PC-3 (cell line): ENCODE results near the gene MARCKSL1. TPM values are rescaled to one million over a fixed set of nuclear protein-coding genes. Genes with fewer than 3 reads are reported as not detected.
A peak's percentile ranks its signal among the peaks of the same experiment; 100 is the strongest.

Source experiments
- ATAC-seq: fragments of 200-7000 bp; cut with Tn5 transposase; 2 replicates; pipeline ENCODE4 v1.9.1; 2020; ENCODE audit warnings: mild to moderate bottlenecking, moderate library complexity
- BruUV-seq: library from RNA; stranded (reverse); fragments of 400-500 nt; replicated peaks from 2 replicates; lab custom pipeline; 2021; lab: Mats Ljungman, UMichigan
- CTCF ChIA-PET: fragments of 300-600 bp; sonication (Branson Sonifier 250); formaldehyde crosslinking; loops from one replicate; lab custom pipeline; 2022; ENCODE audit warnings: antibody characterized with exemption; lab: Charles Lee
- POLR2A ChIA-PET: fragments of 300-600 bp; sonication (Branson Sonifier 250); formaldehyde crosslinking; loops from one replicate; lab custom pipeline; 2022; ENCODE audit warnings: antibody characterized with exemption; ENCODE audit not compliant: unreplicated experiment; lab: Charles Lee
- DNase-seq: peaks from one replicate; pipeline ENCODE4 v3.0.0-alpha.2; 2015
- H2AFZ ChIP-seq: fragments of 300-600 bp; sonication (generic); 2 replicates; pipeline ENCODE4 v1.6.0; 2016; ENCODE audit warnings: antibody characterized with exemption, low read length
- H3F3A ChIP-seq: fragments of 300-600 bp; sonication (generic); one replicate; pipeline ENCODE4 v1.6.0; 2017; ENCODE audit warnings: antibody characterized with exemption, low read length, control low read depth, mild to moderate bottlenecking; ENCODE audit not compliant: unreplicated experiment
- H3K27ac ChIP-seq: fragments of 300-600 bp; sonication (generic); 2 replicates; pipeline ENCODE4 v1.5.1; 2016; ENCODE audit warnings: mild to moderate bottlenecking, low read length
- H3K27me3 ChIP-seq: fragments of 300-600 bp; sonication (generic); 2 replicates; pipeline ENCODE4 v1.6.1; 2016; ENCODE audit warnings: low read length, mixed read lengths
- H3K36me3 ChIP-seq: fragments of 300-600 bp; sonication (generic); 2 replicates; pipeline ENCODE4 v1.6.1; 2016; ENCODE audit warnings: low read depth, mixed run types, low read length, mixed read lengths
- H3K4me1 ChIP-seq: fragments of 300-600 bp; sonication (generic); 2 replicates; pipeline ENCODE4 v1.5.1; 2016; ENCODE audit warnings: low read length; ENCODE audit not compliant: insufficient read depth
- H3K4me2 ChIP-seq: fragments of 300-600 bp; sonication (generic); 2 replicates; pipeline ENCODE4 v1.6.0; 2016; ENCODE audit warnings: low read length
- H3K4me3 ChIP-seq: fragments of 300-600 bp; sonication (generic); 2 replicates; pipeline ENCODE4 v1.5.1; 2016; ENCODE audit warnings: mild to moderate bottlenecking, low read length, mixed read lengths
- H3K79me2 ChIP-seq: fragments of 300-600 bp; sonication (generic); 2 replicates; pipeline ENCODE4 v1.6.1; 2017; ENCODE audit warnings: low read length, mixed read lengths
- H3K9ac ChIP-seq: fragments of 300-600 bp; sonication (generic); 2 replicates; pipeline ENCODE4 v1.6.0; 2016; ENCODE audit warnings: mild to moderate bottlenecking, low read length
- H3K9me2 ChIP-seq: fragments of 300-600 bp; sonication (generic); replicated peaks from 2 replicates; pipeline ENCODE4 v1.6.1; 2016; ENCODE audit warnings: mixed run types, low read length, mixed read lengths
- H3K9me3 ChIP-seq: fragments of 300-600 bp; sonication (generic); 2 replicates; pipeline ENCODE4 v1.6.1; 2016; ENCODE audit warnings: low read length, mixed read lengths
- H4K20me1 ChIP-seq: fragments of 300-600 bp; sonication (generic); 2 replicates; pipeline ENCODE4 v1.6.1; 2016; ENCODE audit warnings: low read length, mixed read lengths
- EZH2 ChIP-seq: fragments of 300-600 bp; sonication (generic); IDR thresholded peaks from one replicate; pipeline ENCODE4 v1.6.1; 2017; ENCODE audit warnings: antibody characterized with exemption, mild to moderate bottlenecking, low read length; ENCODE audit not compliant: unreplicated experiment
- EZH2phosphoT487 ChIP-seq: fragments of 300-600 bp; sonication (generic); IDR thresholded peaks from 2 replicates; pipeline ENCODE4 v1.6.1; 2018; ENCODE audit warnings: mild to moderate bottlenecking, antibody characterized with exemption, low read length, borderline replicate concordance
- intact Hi-C: fragments of 100-400 bp; cut with micrococcal nuclease; formaldehyde crosslinking; loops from 2 replicates; pipeline ENCODE4 v1.9.0; 2023
- total RNA-seq: library from RNA; depleted of rRNA; stranded (reverse); fragments of >200 nt; gene quantifications from 2 replicates; pipeline ENCODE4 v1.2.3, GENCODE V29; 2014
- TF ChIP-seq, protein P1 (sequence below): fragments of 300-600 bp; sonication (generic); conservative IDR thresholded peaks from 2 replicates; pipeline ENCODE4 v1.5.1; 2017; ENCODE audit warnings: antibody characterized with exemption, low read depth, mild to moderate bottlenecking, low read length

MARCKSL1 gene
- total RNA-seq, 1 experiment from 2014 or later: 159 TPM

DNA sequence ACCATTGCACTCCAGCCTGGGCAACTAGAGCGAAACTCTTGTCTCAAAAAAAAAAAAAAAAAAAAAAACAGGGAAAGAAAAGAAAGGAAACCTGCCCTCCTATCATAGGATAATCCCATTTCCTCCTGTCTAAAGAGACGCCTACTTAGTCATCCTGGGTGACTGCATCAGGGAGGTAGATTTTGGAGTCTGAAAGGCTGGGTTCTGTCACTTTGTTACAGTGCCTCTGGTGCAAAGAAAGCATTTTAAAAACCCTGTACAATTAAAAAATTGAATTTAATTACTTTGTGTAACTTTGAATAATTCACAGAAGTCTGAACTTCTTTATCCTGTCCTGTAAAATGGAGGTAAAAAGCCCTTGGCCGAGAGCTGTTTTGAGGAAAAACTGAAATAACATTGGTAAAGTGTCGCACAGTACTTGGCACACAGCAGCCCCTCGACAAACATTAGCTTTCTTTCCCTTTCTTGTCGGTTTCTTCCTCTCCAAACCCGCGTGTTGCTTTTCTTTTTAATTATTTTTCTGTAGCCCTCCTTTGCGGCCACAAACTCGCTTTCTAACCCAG lies 44.8 kb downstream of the MARCKSL1 start:
- peak; percentile 62 for ATAC-seq
- H3K4me3 ChIP-seq: peak overlapping the region; percentile 88

DNA sequence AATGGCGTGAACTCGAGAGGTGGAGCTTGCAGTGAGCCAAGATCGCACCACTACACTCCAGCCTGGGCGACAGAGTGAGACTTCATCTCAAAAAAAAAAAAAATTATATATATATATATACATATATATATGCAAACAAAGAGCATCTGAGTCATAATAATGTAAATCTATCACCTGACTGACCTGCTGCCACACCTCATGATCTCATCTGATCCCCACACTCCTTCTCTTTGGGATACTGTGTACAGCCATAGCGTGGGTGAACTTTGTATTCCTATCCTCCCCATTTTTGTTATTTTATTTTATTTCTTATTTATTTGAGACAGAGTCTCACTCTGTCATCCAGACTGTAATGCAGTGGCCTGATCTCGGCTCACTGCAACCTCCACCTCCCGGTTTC lies 46.8 kb downstream of the MARCKSL1 start:
- Histone ChIP-seq H3K4me1 (peaks cover 24% of the 10 kb centered on the region), H3K9me2 (no peaks in the 10 kb centered on the region), H3K79me2 (peaks cover 23% of the 10 kb centered on the region), H3K36me3 (no peaks in the 10 kb centered on the region), H3K4me2 (peak overlapping the region; percentile 55), H3K4me3 (no peak overlapping the region), H4K20me1 (no peaks in the 10 kb centered on the region), H3K27me3 (no peaks in the 10 kb centered on the region), H3K27ac (peak overlapping the region; percentile 81), H3K9ac (peak overlapping the region; percentile 38; the same call in 1 of the 2 replicates), H3F3A (no peaks in the 10 kb centered on the region), H2AFZ (0 out of 2 replicates have a peak overlapping the region, but pooled peaks have one; percentile 24), H3K9me3 (no peaks in the 10 kb centered on the region)
- ChIA-PET POLR2A (interaction anchor here (0.6 kb wide), 1 partner anchor 48 kb away, joined by 11 read pairs; no protein-coding TSS in a partner anchor), CTCF (interaction anchor here (0.6 kb wide), 1 partner anchor 73 kb away, joined by 3 read pairs; no protein-coding TSS in a partner anchor)
- ATAC-seq (peak; percentile 33), DNase-seq (peak; percentile 71)
- intact Hi-C loops: no loop called here
- no TSS peak for BruUV-seq
- TF ChIP-seq, protein P1, sequence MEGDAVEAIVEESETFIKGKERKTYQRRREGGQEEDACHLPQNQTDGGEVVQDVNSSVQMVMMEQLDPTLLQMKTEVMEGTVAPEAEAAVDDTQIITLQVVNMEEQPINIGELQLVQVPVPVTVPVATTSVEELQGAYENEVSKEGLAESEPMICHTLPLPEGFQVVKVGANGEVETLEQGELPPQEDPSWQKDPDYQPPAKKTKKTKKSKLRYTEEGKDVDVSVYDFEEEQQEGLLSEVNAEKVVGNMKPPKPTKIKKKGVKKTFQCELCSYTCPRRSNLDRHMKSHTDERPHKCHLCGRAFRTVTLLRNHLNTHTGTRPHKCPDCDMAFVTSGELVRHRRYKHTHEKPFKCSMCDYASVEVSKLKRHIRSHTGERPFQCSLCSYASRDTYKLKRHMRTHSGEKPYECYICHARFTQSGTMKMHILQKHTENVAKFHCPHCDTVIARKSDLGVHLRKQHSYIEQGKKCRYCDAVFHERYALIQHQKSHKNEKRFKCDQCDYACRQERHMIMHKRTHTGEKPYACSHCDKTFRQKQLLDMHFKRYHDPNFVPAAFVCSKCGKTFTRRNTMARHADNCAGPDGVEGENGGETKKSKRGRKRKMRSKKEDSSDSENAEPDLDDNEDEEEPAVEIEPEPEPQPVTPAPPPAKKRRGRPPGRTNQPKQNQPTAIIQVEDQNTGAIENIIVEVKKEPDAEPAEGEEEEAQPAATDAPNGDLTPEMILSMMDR: no peak
- TF ChIP-seq EZH2phosphoT487 (no peak), EZH2 (no peak)

More for the DNA sequence above, 44.8 kb downstream of the MARCKSL1 start:
- TF ChIP-seq EZH2: no peak
- no peak for TF ChIP-seq EZH2phosphoT487
- TF ChIP-seq, protein P1: no peak
- ChIA-PET POLR2A (interaction anchor here (0.5 to 0.8 kb wide), 2 partner anchors 33 to 51 kb away, joined by 3 read pairs; no protein-coding TSS in a partner anchor), CTCF (interaction anchor here (0.6 to 1.5 kb wide), 6 partner anchors 12 to 445 kb away, joined by 3 to 19 read pairs (median 6); no protein-coding TSS in a partner anchor)
- intact Hi-C loops: loop anchor here (5.0 kb wide), 1 partner anchor 74 kb away; no protein-coding TSS in a partner anchor
- H3K79me2 ChIP-seq: peaks cover 42% of the 10 kb centered on the region
- no peaks in the 10 kb centered on the region for H3K27me3 ChIP-seq
- H3K9me2 ChIP-seq: no peaks in the 10 kb centered on the region
- peak overlapping the region; percentile 89 for H2AFZ ChIP-seq
- H3K9ac ChIP-seq: peak overlapping the region; percentile 81
- peak overlapping the region; percentile 89 for H3K4me2 ChIP-seq
- peaks cover 30% of the 10 kb centered on the region for H3K4me1 ChIP-seq
- H3K9me3 ChIP-seq: no peaks in the 10 kb centered on the region
- no peaks in the 10 kb centered on the region for H3F3A ChIP-seq
- DNase-seq: peak; percentile 81
- H4K20me1 ChIP-seq: no peaks in the 10 kb centered on the region
- TSS peak; percentile 94 for BruUV-seq
- peaks cover 4% of the 10 kb centered on the region; the same call in 1 of the 2 replicates for H3K36me3 ChIP-seq
- peak overlapping the region; percentile 81 for H3K27ac ChIP-seq

DNA sequence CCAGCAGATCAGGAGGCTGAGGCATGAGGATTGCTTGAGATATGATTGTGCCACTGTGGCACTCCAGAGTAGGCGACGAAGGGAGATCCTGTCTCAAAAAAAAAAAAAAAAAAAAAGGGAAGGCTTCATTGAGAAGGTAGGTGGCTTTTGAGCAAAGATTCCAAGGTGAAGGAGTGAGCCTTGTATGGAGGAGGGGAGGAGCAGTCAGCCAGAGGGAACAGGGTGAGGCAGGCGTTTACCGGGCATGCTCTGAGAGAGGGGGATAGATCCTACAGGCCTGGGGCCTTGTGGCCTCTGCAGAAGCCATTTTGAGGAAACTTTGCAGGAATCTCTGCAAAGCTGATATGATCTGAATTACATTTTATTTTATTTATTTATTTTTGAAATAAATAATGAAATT lies 49.3 kb downstream of the MARCKSL1 start:
- H3K79me2 ChIP-seq: no peaks in the 10 kb centered on the region
- intact Hi-C loops: no loop called here
- ATAC-seq (no peak), DNase-seq (no peak)
- no peak overlapping the region for H3K4me3 ChIP-seq
- no peaks in the 10 kb centered on the region for H4K20me1 ChIP-seq
- no peak overlapping the region for H3K9ac ChIP-seq
- no TSS peak for BruUV-seq
- TF ChIP-seq, protein P1: no peak
- TF ChIP-seq EZH2 (no peak), EZH2phosphoT487 (no peak)
- H3K4me2 ChIP-seq: no peak overlapping the region
- ChIA-PET CTCF (no interaction called here), POLR2A (interaction anchor here (0.6 kb wide), 1 partner anchor 9 kb away, joined by 3 read pairs; no protein-coding TSS in a partner anchor)
- H3K9me3 ChIP-seq: no peaks in the 10 kb centered on the region
- no peaks in the 10 kb centered on the region for H3F3A ChIP-seq
- no peaks in the 10 kb centered on the region for H3K9me2 ChIP-seq
- no peak overlapping the region for H3K27ac ChIP-seq
- no peaks in the 10 kb centered on the region for H3K36me3 ChIP-seq
- peaks cover 24% of the 10 kb centered on the region for H3K4me1 ChIP-seq
- H2AFZ ChIP-seq: no peak overlapping the region
- no peaks in the 10 kb centered on the region for H3K27me3 ChIP-seq
